Mammary epithelial cell (primary cell): ENCODE results near the gene TBL2.

Source experiments
- CTCF ChIP-seq, 2 donors: IDR thresholded peaks in 1 of 2; conservative IDR thresholded peaks in 1 of 2; 2 replicates each; pipeline ENCODE4 v1.5.1; 2011 to 2012; ENCODE audit warnings: inconsistent platforms in 2 of 2, low read length in 2 of 2, mild to moderate bottlenecking in 2 of 2, control low read depth in 1 of 2, low read depth in 1 of 2; ENCODE audit not compliant: insufficient read depth in 1 of 2; ENCODE audit errors: extremely low read depth in 1 of 2
- EZH2 ChIP-seq: IDR thresholded peaks from 2 replicates; pipeline ENCODE4 v1.6.1; 2012; ENCODE audit warnings: low read length, inconsistent platforms, borderline replicate concordance

DNA sequence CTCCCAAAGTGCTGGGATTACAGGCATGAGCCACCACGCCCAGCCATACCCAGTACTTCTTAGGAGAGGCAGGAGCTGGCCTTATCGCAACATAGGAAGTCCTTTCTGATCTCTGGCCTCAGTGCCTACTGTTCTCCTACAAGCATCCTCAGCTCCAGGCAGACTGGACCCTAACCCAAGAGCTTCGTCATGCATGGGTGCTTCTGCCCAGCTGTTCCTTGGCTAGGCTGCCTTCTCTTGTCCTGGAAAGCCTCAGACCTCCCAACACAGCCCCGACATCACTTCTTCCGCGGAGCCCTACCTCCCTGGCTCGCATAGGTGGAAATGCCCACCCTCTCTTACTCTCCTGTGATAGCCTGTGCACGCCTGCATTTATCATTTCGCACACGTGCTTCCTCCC, 36.7 kb downstream of the TBL2 start:
- TF ChIP-seq CTCF (conservative IDR thresholded peaks at IDR 0.05 in 1 of 2, IDR thresholded peaks at IDR 0.05 in 1 of 2; ENCODE audit: extremely low read depth in 1 of 2, insufficient read depth in 1 of 2, low read depth in 1 of 2, low read length in 2 of 2): no peak
- no peak for TF ChIP-seq EZH2
